Upper lobe of left lung (tissue), 6 donors: Measurements from ENCODE around the gene AOC3. TPM values are rescaled to one million over a fixed set of nuclear protein-coding genes. Genes with fewer than 3 reads are reported as not detected.
A peak's percentile ranks its signal among the peaks of the same experiment; 100 is the strongest.

ENCODE experiments used
- ATAC-seq, 2 donors: fragments of 200-7000 bp; cut with Tn5 transposase; one replicate each; pipeline ENCODE4 v1.9.1; 2022; ENCODE audit warnings: mild to moderate bottlenecking in 2 of 2, moderate library complexity in 2 of 2; ENCODE audit not compliant: low FRiP score in 2 of 2
- DNase-seq, 2 donors: peaks; one replicate each; pipeline ENCODE4 v3.0.0-alpha.2; 2019 to 2020
- H3K27ac ChIP-seq, 4 donors: fragments of 200-600 bp; sonication (generic); one replicate each; pipeline ENCODE4 v1.5.1; 2016 to 2019
- H3K27me3 ChIP-seq, 4 donors: fragments of 200-600 bp; sonication (generic); one replicate each; pipeline ENCODE4 v1.5.1; 2017 to 2019
- H3K36me3 ChIP-seq, 4 donors: fragments of 200-600 bp; sonication (generic); one replicate each; pipeline ENCODE4 v1.5.1; 2016 to 2019
- H3K4me1 ChIP-seq, 4 donors: fragments of 200-600 bp; sonication (generic); one replicate each; pipeline ENCODE4 v1.5.1; 2018 to 2019
- H3K4me3 ChIP-seq, 4 donors: fragments of 200-600 bp; sonication (generic); one replicate each; pipeline ENCODE4 v1.5.1; 2017 to 2019; ENCODE audit warnings: mild to moderate bottlenecking in 2 of 4, moderate library complexity in 1 of 4
- H3K9me3 ChIP-seq, 4 donors: fragments of 200-600 bp; sonication (generic); one replicate each; pipeline ENCODE4 v1.5.1; 2018 to 2019
- EP300 ChIP-seq, 4 donors: sonication (generic); formaldehyde crosslinking; IDR thresholded peaks; one replicate each; pipeline ENCODE4 v1.5.1; 2017; ENCODE audit warnings: antibody characterized with exemption in 4 of 4, control low read depth in 2 of 4
- POLR2A ChIP-seq, 4 donors: fragments of 450-650 bp; IDR thresholded peaks; one replicate each; pipeline ENCODE4 v1.5.1; 2016 to 2017; ENCODE audit warnings: antibody characterized with exemption in 4 of 4, mild to moderate bottlenecking in 2 of 4
- POLR2AphosphoS5 ChIP-seq, 2 donors: sonication (generic); formaldehyde crosslinking; IDR thresholded peaks; one replicate each; pipeline ENCODE4 v1.5.1; 2017; ENCODE audit warnings: antibody characterized with exemption in 2 of 2
- WGBS, 2 donors: methylation state at CpG; one replicate each; pipeline ENCODE4 v1.1.5; 2017 to 2018; 5-methylcytosine and 5-hydroxymethylcytosine counted together
- total RNA-seq, 6 donors: library from RNA; depleted of rRNA in 4 of 6; stranded (reverse); fragments of >200 nt in 4 of 6; gene quantifications; one replicate each; pipeline versions ENCODE4 v1.1.0 to v1.2.1, GENCODE V29; 2016 to 2021
- TF ChIP-seq, protein P1 (sequence below), 6 experiments: fragments of 450-650 bp in 4 of 6; fragments of 200-600 bp in 2 of 6; sonication (generic) in 2 of 6; IDR thresholded peaks; one replicate each; pipeline ENCODE4 v1.5.1; 2016 to 2019; ENCODE audit warnings: antibody characterized with exemption in 6 of 6
- donor health status: DM: no; HTN: no; CAD: no; lungs with moderate emphysema.
- donor health status: DM: no; HTN: yes; CAD: no; lungs with severe emphysema.

The AOC3 gene
- total RNA-seq, 6 donors from 2014 or later: 76.9 to 210 (median 111) TPM

DNA sequence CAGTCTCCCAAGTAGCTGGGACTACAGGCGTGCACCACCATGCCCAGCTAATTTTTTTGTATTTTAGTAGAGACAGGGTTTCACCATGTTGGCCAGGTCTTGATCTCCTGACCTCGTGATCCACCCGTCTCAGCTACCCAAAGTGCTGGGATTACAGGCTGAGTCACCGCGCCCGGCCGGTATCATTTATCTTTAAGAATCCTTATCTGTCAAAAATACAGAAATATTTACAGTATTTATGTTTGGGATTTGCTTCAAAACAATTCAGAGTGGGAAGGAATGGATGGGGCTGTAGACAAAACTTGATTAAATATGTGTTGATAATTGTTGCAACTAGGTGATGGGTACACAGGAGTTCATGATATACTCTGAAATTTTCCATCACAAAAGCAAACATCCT, 29.8 kb upstream of the AOC3 start:
- ATAC-seq: no peak
- WGBS, 2 donors: 88 to 89% methylated on average over 7 of the region's 7 CpGs

DNA sequence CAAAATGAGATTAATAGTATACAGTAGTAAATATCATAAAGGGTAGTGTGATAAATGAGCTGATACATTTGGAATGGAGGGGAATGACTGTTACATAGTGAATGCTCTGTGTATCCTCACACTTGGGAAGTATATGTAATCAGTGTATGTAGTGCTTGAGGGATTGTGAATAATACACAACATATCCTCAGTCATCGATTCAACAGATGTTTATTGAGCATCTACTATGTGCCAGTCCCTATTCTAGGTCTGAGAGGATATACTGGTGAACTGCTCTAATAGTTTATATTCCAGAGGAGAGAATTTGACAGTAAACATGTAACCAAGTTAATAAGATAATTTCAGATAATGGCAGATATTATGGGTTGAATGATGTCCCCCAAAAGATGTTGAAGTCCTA, 23.5 kb upstream of the AOC3 start:
- ATAC-seq (no peak), DNase-seq (no peak)
- TF ChIP-seq POLR2AphosphoS5 (IDR thresholded peaks at IDR 0.05): no peak
- no peak for TF ChIP-seq POLR2A (IDR thresholded peaks at IDR 0.05)
- no peak for TF ChIP-seq EP300 (IDR thresholded peaks at IDR 0.05)
- TF ChIP-seq, protein P1, sequence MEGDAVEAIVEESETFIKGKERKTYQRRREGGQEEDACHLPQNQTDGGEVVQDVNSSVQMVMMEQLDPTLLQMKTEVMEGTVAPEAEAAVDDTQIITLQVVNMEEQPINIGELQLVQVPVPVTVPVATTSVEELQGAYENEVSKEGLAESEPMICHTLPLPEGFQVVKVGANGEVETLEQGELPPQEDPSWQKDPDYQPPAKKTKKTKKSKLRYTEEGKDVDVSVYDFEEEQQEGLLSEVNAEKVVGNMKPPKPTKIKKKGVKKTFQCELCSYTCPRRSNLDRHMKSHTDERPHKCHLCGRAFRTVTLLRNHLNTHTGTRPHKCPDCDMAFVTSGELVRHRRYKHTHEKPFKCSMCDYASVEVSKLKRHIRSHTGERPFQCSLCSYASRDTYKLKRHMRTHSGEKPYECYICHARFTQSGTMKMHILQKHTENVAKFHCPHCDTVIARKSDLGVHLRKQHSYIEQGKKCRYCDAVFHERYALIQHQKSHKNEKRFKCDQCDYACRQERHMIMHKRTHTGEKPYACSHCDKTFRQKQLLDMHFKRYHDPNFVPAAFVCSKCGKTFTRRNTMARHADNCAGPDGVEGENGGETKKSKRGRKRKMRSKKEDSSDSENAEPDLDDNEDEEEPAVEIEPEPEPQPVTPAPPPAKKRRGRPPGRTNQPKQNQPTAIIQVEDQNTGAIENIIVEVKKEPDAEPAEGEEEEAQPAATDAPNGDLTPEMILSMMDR (IDR thresholded peaks at IDR 0.05): no peak
- Histone ChIP-seq H3K4me3 (no peak overlapping the region), H3K27ac (no peak overlapping the region), H3K36me3 (no peaks in the 10 kb centered on the region), H3K4me1 (peaks cover 18 to 22% (median 19%) of the 10 kb centered on the region in 4 donors), H3K9me3 (no peaks in the 10 kb centered on the region), H3K27me3 (no peaks in the 10 kb centered on the region)
- WGBS, 2 donors: 88 to 96% methylated on average over 1 of the region's 1 CpG

More for the DNA sequence above, 29.8 kb upstream of the AOC3 start:
- H3K9me3 ChIP-seq: no peaks in the 10 kb centered on the region
- no peak overlapping the region for H3K27ac ChIP-seq
- TF ChIP-seq POLR2A (IDR thresholded peaks at IDR 0.05): no peak
- TF ChIP-seq, protein P1 (IDR thresholded peaks at IDR 0.05): no peak
- TF ChIP-seq EP300 (IDR thresholded peaks at IDR 0.05): no peak
- TF ChIP-seq POLR2AphosphoS5 (IDR thresholded peaks at IDR 0.05): no peak
- H3K27me3 ChIP-seq: no peaks in the 10 kb centered on the region
- peaks cover 15 to 27% (median 18%) of the 10 kb centered on the region in 4 donors for H3K4me1 ChIP-seq
- no peak for DNase-seq
- H3K4me3 ChIP-seq: no peak overlapping the region
- peaks cover 21 to 59% (median 49%) of the 10 kb centered on the region in 4 donors for H3K36me3 ChIP-seq

DNA sequence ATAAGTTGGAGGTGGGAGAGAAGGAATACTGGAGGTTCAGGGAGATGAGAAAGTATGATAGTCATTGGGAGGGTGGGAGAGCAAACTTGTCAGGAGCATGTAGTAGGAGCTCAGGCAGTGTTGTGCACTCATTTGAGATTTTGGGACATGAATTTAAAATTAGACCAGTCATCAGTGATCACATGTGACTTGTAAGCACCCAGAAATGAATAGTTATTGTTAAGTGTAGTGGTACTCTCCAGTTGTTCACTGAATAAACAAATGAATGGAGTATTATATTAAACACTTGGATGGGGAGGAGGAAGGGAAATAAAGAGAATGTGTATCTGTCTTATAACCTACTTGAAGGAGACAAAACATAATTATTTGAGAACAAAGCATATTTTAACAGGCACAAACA, 20.0 kb upstream of the AOC3 start:
- Histone ChIP-seq H3K4me3 (no peak overlapping the region), H3K27me3 (no peaks in the 10 kb centered on the region), H3K27ac (no peak overlapping the region), H3K36me3 (peaks cover 4 to 12% (median 6%) of the 10 kb centered on the region in 4 donors), H3K9me3 (no peaks in the 10 kb centered on the region), H3K4me1 (peaks cover 19 to 32% (median 23%) of the 10 kb centered on the region in 4 donors)
- DNase-seq (no peak), ATAC-seq (no peak)
- no peak for TF ChIP-seq POLR2AphosphoS5 (IDR thresholded peaks at IDR 0.05)
- TF ChIP-seq EP300 (IDR thresholded peaks at IDR 0.05): no peak
- no peak for TF ChIP-seq POLR2A (IDR thresholded peaks at IDR 0.05)
- TF ChIP-seq, protein P1 (IDR thresholded peaks at IDR 0.05): no peak

DNA sequence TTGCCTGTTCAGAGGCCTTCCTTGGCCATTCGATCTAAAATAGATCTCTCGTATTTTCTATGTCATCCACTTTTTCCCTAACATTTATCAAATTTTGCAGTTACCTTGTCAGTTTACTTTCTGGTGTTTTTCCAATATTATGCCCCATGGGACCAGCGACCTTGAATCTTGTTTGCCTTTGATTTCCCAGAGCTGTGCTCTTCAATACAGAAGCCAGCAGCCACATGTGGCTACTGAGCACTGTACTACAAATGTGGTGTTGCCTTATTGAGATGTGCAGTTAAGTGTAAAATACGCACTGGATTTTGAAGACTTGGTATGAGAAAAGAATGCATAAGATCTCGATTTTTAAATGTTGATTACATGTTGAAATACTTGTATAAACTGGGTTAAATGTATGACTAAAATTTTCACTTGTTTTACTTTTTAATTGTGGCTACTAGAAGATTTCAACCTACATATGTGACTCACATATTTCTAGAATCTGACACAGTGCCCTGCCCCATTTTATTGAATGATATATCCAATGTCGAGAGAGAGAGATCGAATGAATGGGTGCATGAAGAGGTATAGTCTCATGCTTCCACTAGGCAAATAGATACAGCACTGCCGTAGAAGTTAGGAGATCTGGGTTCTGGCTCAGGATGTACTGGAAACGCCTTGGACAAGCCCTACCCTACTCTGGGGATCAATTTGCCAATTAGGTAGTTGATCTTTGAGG, 18.6 kb upstream of the AOC3 start:
- Histone ChIP-seq H3K36me3 (peaks cover 6 to 26% (median 18%) of the 10 kb centered on the region in 4 donors), H3K27me3 (no peaks in the 10 kb centered on the region), H3K27ac (peak overlapping the region; percentile 89 to 95 (median 92)), H3K9me3 (no peaks in the 10 kb centered on the region), H3K4me1 (peaks cover 19 to 34% (median 23%) of the 10 kb centered on the region in 4 donors), H3K4me3 (peak overlapping the region; percentile 79 to 98 (median 94))
- TF ChIP-seq POLR2AphosphoS5 (IDR thresholded peaks at IDR 0.05): no peak
- no peak for TF ChIP-seq POLR2A (IDR thresholded peaks at IDR 0.05)
- TF ChIP-seq EP300 (IDR thresholded peaks at IDR 0.05): no peak
- TF ChIP-seq, protein P1 (IDR thresholded peaks at IDR 0.05): no peak
- DNase-seq (no peak), ATAC-seq (peak; percentile 41 to 54)
- WGBS, 2 donors: 51 to 55% methylated on average over 9 of the region's 9 CpGs
